CD4-positive, CD25-positive, alpha-beta regulatory T cell (primary cell): ENCODE measurements around the gene TRAPPC5. TPM values are rescaled to one million over a fixed set of nuclear protein-coding genes. Genes with fewer than 3 reads are reported as not detected.

Source experiments
- polyA plus RNA-seq, 4 donors: library from polyadenylated mRNA; unstranded; fragments of 300-500 nt; fragmentation: Illumina TruSeq; gene quantifications; one replicate each; pipeline ENCODE4 v1.2.3, GENCODE V29; 2021
- total RNA-seq: library from RNA; stranded (reverse); gene quantifications from one replicate; pipeline ENCODE4 v1.2.3, GENCODE V29; 2022

TRAPPC5 gene
- total and polyA plus RNA-seq, 5 donors from 2014 or later, result 63.9 to 229 (median 180) TPM

Other genes with a start within 250 kb of the TRAPPC5 start
- not detected for gene PEX11G, start 191.8 kb upstream of the TRAPPC5 start, total RNA-seq
- 1 to 10 TPM in 2 of 4 donors, under 1 TPM in 2; 0.23 to 1.5 (median 0.76) TPM for gene PEX11G, start 191.8 kb upstream of the TRAPPC5 start, polyA plus RNA-seq
- gene ZNF358, start 164.7 kb upstream of the TRAPPC5 start, total RNA-seq, result 0.30 TPM
- gene ZNF358, start 164.7 kb upstream of the TRAPPC5 start, polyA plus RNA-seq, result under 1 TPM in 3 of 4 donors, not detected in 1; 0.11 to 0.24 (median 0.21) TPM
- gene MCOLN1, start 158.2 kb upstream of the TRAPPC5 start, total RNA-seq, result 12.3 TPM
- 10 to 100 TPM in 2 of 4 donors, 1 to 10 TPM in 2; 8.6 to 15.2 (median 10.3) TPM for gene MCOLN1, start 158.2 kb upstream of the TRAPPC5 start, polyA plus RNA-seq
- gene PNPLA6, start 145.1 kb upstream of the TRAPPC5 start, total RNA-seq, result 106 TPM
- 1 to 10 TPM; 6.6 to 9.2 (median 7.2) TPM for gene PNPLA6, start 145.1 kb upstream of the TRAPPC5 start, polyA plus RNA-seq
- gene CAMSAP3, start 85.0 kb upstream of the TRAPPC5 start, total RNA-seq, result not detected
- not detected for gene CAMSAP3, start 85.0 kb upstream of the TRAPPC5 start, polyA plus RNA-seq
- 62.5 TPM for gene XAB2, start 51.3 kb upstream of the TRAPPC5 start, total RNA-seq
- gene XAB2, start 51.3 kb upstream of the TRAPPC5 start, polyA plus RNA-seq, result 10 to 100 TPM in 2 of 4 donors, 1 to 10 TPM in 2; 7.7 to 26.8 (median 10.0) TPM
- gene PET100, start 51.0 kb upstream of the TRAPPC5 start, total RNA-seq, result 116 TPM
- gene PET100, start 51.0 kb upstream of the TRAPPC5 start, polyA plus RNA-seq, result 100 to 1,000 TPM; 236 to 500 (median 308) TPM
- 2.4 TPM for gene PCP2, start 47.1 kb upstream of the TRAPPC5 start, total RNA-seq
- gene PCP2, start 47.1 kb upstream of the TRAPPC5 start, polyA plus RNA-seq, result under 1 TPM in 2 of 4 donors, not detected in 2; 0.44 to 0.86 TPM
- gene STXBP2, start 43.7 kb upstream of the TRAPPC5 start, total RNA-seq, result 253 TPM
- 100 to 1,000 TPM in 1 of 4 donors, 10 to 100 TPM in 3; 57.5 to 105 (median 86.7) TPM for gene STXBP2, start 43.7 kb upstream of the TRAPPC5 start, polyA plus RNA-seq
- gene RETN, start 11.8 kb upstream of the TRAPPC5 start, total RNA-seq, result not detected
- gene RETN, start 11.8 kb upstream of the TRAPPC5 start, polyA plus RNA-seq, result not detected
- 0.59 TPM for gene MCEMP1, start 3.7 kb upstream of the TRAPPC5 start, total RNA-seq
- not detected for gene MCEMP1, start 3.7 kb upstream of the TRAPPC5 start, polyA plus RNA-seq
- gene FCER2, start 21.3 kb downstream of the TRAPPC5 start, total RNA-seq, result not detected
- gene FCER2, start 21.3 kb downstream of the TRAPPC5 start, polyA plus RNA-seq, result 1 to 10 TPM in 1 of 4 donors, under 1 TPM in 2, not detected in 1; 0.34 to 4.5 (median 0.48) TPM
- gene CLEC4G, start 51.3 kb downstream of the TRAPPC5 start, total RNA-seq, result not detected
- gene CLEC4G, start 51.3 kb downstream of the TRAPPC5 start, polyA plus RNA-seq, result not detected
- not detected for gene CD209, start 66.7 kb downstream of the TRAPPC5 start, total RNA-seq
- gene CD209, start 66.7 kb downstream of the TRAPPC5 start, polyA plus RNA-seq, result not detected
- gene CLEC4M, start 82.4 kb downstream of the TRAPPC5 start, total RNA-seq, result not detected
- gene CLEC4M, start 82.4 kb downstream of the TRAPPC5 start, polyA plus RNA-seq, result under 1 TPM in 1 of 4 donors, not detected in 3; 0.53 TPM
- 10.2 TPM for gene EVI5L, start 149.4 kb downstream of the TRAPPC5 start, total RNA-seq
- gene EVI5L, start 149.4 kb downstream of the TRAPPC5 start, polyA plus RNA-seq, result 1 to 10 TPM; 1.9 to 3.0 (median 2.2) TPM
- gene PRR36, start 193.6 kb downstream of the TRAPPC5 start, total RNA-seq, result 0.12 TPM
- under 1 TPM in 2 of 4 donors, not detected in 2; 0.05 to 0.22 TPM for gene PRR36, start 193.6 kb downstream of the TRAPPC5 start, polyA plus RNA-seq
- not detected for gene LRRC8E, start 207.7 kb downstream of the TRAPPC5 start, total RNA-seq
- gene LRRC8E, start 207.7 kb downstream of the TRAPPC5 start, polyA plus RNA-seq, result not detected
- gene MAP2K7, start 223.0 kb downstream of the TRAPPC5 start, total RNA-seq, result 93.4 TPM
- 1 to 10 TPM; 1.7 to 3.7 (median 2.6) TPM for gene MAP2K7, start 223.0 kb downstream of the TRAPPC5 start, polyA plus RNA-seq
- 1.1 TPM for gene TGFBR3L, start 234.0 kb downstream of the TRAPPC5 start, total RNA-seq
- gene TGFBR3L, start 234.0 kb downstream of the TRAPPC5 start, polyA plus RNA-seq, result not detected
- 12.1 TPM for gene SNAPC2, start 239.5 kb downstream of the TRAPPC5 start, total RNA-seq
- gene SNAPC2, start 239.5 kb downstream of the TRAPPC5 start, polyA plus RNA-seq, result 10 to 100 TPM; 14.3 to 22.1 (median 17.2) TPM
- gene CTXN1, start 245.3 kb downstream of the TRAPPC5 start, total RNA-seq, result not detected
- gene CTXN1, start 245.3 kb downstream of the TRAPPC5 start, polyA plus RNA-seq, result not detected